GM06990 (cell line): ENCODE results near the gene PAX1.

ENCODE experiments used
- DNase-seq: peaks from one replicate; pipeline ENCODE4 v3.0.0-alpha.2; 2011; ENCODE audit not compliant: insufficient read length; ENCODE audit errors: extremely low read depth
- H3K27me3 ChIP-seq: replicated peaks from 2 replicates; pipeline ENCODE4 v1.6.0; 2011; ENCODE audit warnings: low read length; ENCODE audit not compliant: control insufficient read depth, insufficient read depth
- H3K36me3 ChIP-seq: 2 replicates; pipeline ENCODE4 v1.5.1; 2011; ENCODE audit warnings: low read length; ENCODE audit not compliant: control insufficient read depth, insufficient read depth
- H3K4me3 ChIP-seq: replicated peaks from 2 replicates; pipeline ENCODE4 v1.5.1; 2011; ENCODE audit warnings: low read depth, mild to moderate bottlenecking, control low read depth, low read length
- CTCF ChIP-seq: IDR thresholded peaks from 2 replicates; pipeline ENCODE4 v1.5.1; 2011; ENCODE audit warnings: low read length, control low read depth, mild to moderate bottlenecking, inconsistent platforms; ENCODE audit not compliant: insufficient read depth, poor library complexity, severe bottlenecking

The PAX1 gene

GRCh38 chr20:21682521-21682954 lies 22.9 kb upstream of the PAX1 start:
- no peak for TF ChIP-seq CTCF
- Histone ChIP-seq H3K36me3 (no peaks in the 10 kb centered on the region), H3K27me3 (no peaks in the 10 kb centered on the region), H3K4me3 (no peak overlapping the region)
- DNase-seq: no peak

GRCh38 chr20:21684671-21685070 lies 20.8 kb upstream of the PAX1 start:
- H3K4me3 ChIP-seq: no peak overlapping the region
- no peaks in the 10 kb centered on the region for H3K27me3 ChIP-seq
- no peaks in the 10 kb centered on the region for H3K36me3 ChIP-seq
- no peak for DNase-seq
- TF ChIP-seq CTCF: peak; percentile 18

GRCh38 chr20:21685981-21686380 lies 19.5 kb upstream of the PAX1 start:
- no peak for TF ChIP-seq CTCF
- H3K36me3 ChIP-seq: no peaks in the 10 kb centered on the region
- DNase-seq: no peak
- no peak overlapping the region for H3K4me3 ChIP-seq
- no peaks in the 10 kb centered on the region for H3K27me3 ChIP-seq

- Histone ChIP-seq H3K27me3 (no peaks in the 10 kb centered on the region), H3K4me3 (no peak overlapping the region), H3K36me3 (no peaks in the 10 kb centered on the region)
- TF ChIP-seq CTCF: peak; percentile 69
- no peak for DNase-seq
These were observed 12.1 kb upstream of the PAX1 start for GRCh38 chr20:21693322-21693721.

- Histone ChIP-seq H3K4me3 (no peak overlapping the region), H3K27me3 (peaks cover 3% of the 10 kb centered on the region), H3K36me3 (no peaks in the 10 kb centered on the region)
- no peak for DNase-seq
- no peak for TF ChIP-seq CTCF
These were observed 6.8 kb upstream of the PAX1 start for GRCh38 chr20:21698494-21699215.

GRCh38 chr20:21699216-21699508 lies 6.3 kb upstream of the PAX1 start:
- DNase-seq: no peak
- TF ChIP-seq CTCF: no peak
- no peaks in the 10 kb centered on the region for H3K36me3 ChIP-seq
- H3K27me3 ChIP-seq: peaks cover 3% of the 10 kb centered on the region
- no peak overlapping the region for H3K4me3 ChIP-seq
